K562 (cell line): Measurements from ENCODE around the gene RERE. TPM values are rescaled to one million over a fixed set of nuclear protein-coding genes. Genes with fewer than 3 reads are reported as not detected.

Experiments
- BRD9 ChIP-seq: fragments of 450-650 bp; IDR thresholded peaks from 2 replicates; pipeline ENCODE4 v1.6.1; 2018; ENCODE audit warnings: low read depth; ENCODE audit not compliant: partially characterized antibody
- CBX2 ChIP-seq: fragments of 200-600 bp; sonication (generic); IDR thresholded peaks from one replicate; pipeline ENCODE4 v1.6.1; 2012; ENCODE audit warnings: mild to moderate bottlenecking, low read length, inconsistent platforms; ENCODE audit not compliant: insufficient read depth, poor library complexity, severe bottlenecking
- CHD1 ChIP-seq: fragments of 200-600 bp; sonication (generic); IDR thresholded peaks from one replicate; pipeline ENCODE4 v1.6.1; 2012; ENCODE audit warnings: mild to moderate bottlenecking, moderate library complexity, low read length, inconsistent platforms
- DMBX1 ChIP-seq: fragments of 250-450 bp; sonication (Bioruptor Pico); IDR thresholded peaks from 2 replicates; pipeline ENCODE4 v1.8.0; 2022; ENCODE audit warnings: inconsistent platforms, mild to moderate bottlenecking, moderate library complexity, borderline replicate concordance
- EHMT2 ChIP-seq: fragments of 450-650 bp; IDR thresholded peaks from 2 replicates; pipeline ENCODE4 v1.6.1; 2018; ENCODE audit warnings: antibody characterized with exemption
- ETV5 ChIP-seq: sonication (generic); formaldehyde crosslinking; IDR thresholded peaks from 2 replicates; pipeline ENCODE4 v1.4.0; 2020; ENCODE audit warnings: low read depth, mild to moderate bottlenecking, missing genetic modification reagents
- GATA2 ChIP-seq: sonication (generic); formaldehyde crosslinking; IDR thresholded peaks from 2 replicates; pipeline ENCODE4 v1.4.0; 2020; ENCODE audit warnings: mild to moderate bottlenecking, missing genetic modification reagents
- GTF2A2 ChIP-seq: IDR thresholded peaks from 2 replicates; pipeline ENCODE4 v1.6.1; 2016; ENCODE audit warnings: mild to moderate bottlenecking, missing genetic modification characterization, missing compliant biosample characterization
- IFI16 ChIP-seq: fragments of 250-450 bp; sonication (Bioruptor Pico); IDR thresholded peaks from 2 replicates; pipeline ENCODE4 v2.1.2; 2022; ENCODE audit warnings: mild to moderate bottlenecking, inconsistent platforms
- KDM1A ChIP-seq, 2 experiments: fragments of 450-650 bp; IDR thresholded peaks; 2 replicates each; pipeline ENCODE4 v1.6.1; 2016; ENCODE audit warnings: mild to moderate bottlenecking in 2 of 2
- KDM2B ChIP-seq: fragments of 250-450 bp; sonication (Bioruptor Pico); IDR thresholded peaks from 2 replicates; pipeline ENCODE4 v1.8.0; 2021; ENCODE audit warnings: mild to moderate bottlenecking, moderate library complexity
- NONO ChIP-seq, 2 experiments: fragments of 200-400 bp in 1 of 2; fragments of 450-650 bp in 1 of 2; formaldehyde crosslinking in 1 of 2; IDR thresholded peaks; 2 replicates each; pipeline ENCODE4 v1.6.1; 2017; ENCODE audit warnings: low read depth in 2 of 2, mild to moderate bottlenecking in 2 of 2, moderate library complexity in 2 of 2, low read length in 1 of 2
- POLR2G ChIP-seq: fragments of 200-400 bp; formaldehyde crosslinking; IDR thresholded peaks from 2 replicates; pipeline ENCODE4 v1.6.1; 2017; ENCODE audit warnings: low read depth, mild to moderate bottlenecking, antibody characterized with exemption, low read length, moderate library complexity
- RB1 ChIP-seq: fragments of 450-650 bp; IDR thresholded peaks from 2 replicates; pipeline ENCODE4 v1.6.1; 2017; ENCODE audit warnings: low read depth, mild to moderate bottlenecking
- RBFOX2 ChIP-seq: fragments of 200-400 bp; formaldehyde crosslinking; IDR thresholded peaks from 2 replicates; pipeline ENCODE4 v1.6.1; 2017; ENCODE audit warnings: low read depth, mild to moderate bottlenecking, low read length, moderate library complexity
- RBM22 ChIP-seq: fragments of 200-400 bp; formaldehyde crosslinking; IDR thresholded peaks from 2 replicates; pipeline ENCODE4 v1.6.1; 2018; ENCODE audit warnings: low read length, low read depth; ENCODE audit not compliant: poor library complexity, severe bottlenecking
- SIN3A ChIP-seq, 2 experiments: fragments of 150-350 bp in 1 of 2; IDR thresholded peaks; 2 replicates each; pipeline ENCODE4 v1.6.1; 2011 to 2016; ENCODE audit warnings: borderline replicate concordance in 2 of 2, low read depth in 2 of 2, low read length in 2 of 2, mild to moderate bottlenecking in 2 of 2, moderate library complexity in 2 of 2; ENCODE audit not compliant: control insufficient read depth in 1 of 2
- SMARCE1 ChIP-seq: fragments of 450-650 bp; IDR thresholded peaks from 2 replicates; pipeline ENCODE4 v1.7.1; 2016; ENCODE audit warnings: mild to moderate bottlenecking
- SOX6 ChIP-seq: fragments of 450-650 bp; IDR thresholded peaks from 2 replicates; pipeline ENCODE4 v1.6.1; 2014; ENCODE audit warnings: mild to moderate bottlenecking
- STAT5A ChIP-seq: IDR thresholded peaks from 2 replicates; pipeline ENCODE4 v1.6.1; 2012; ENCODE audit warnings: low read length, inconsistent platforms, borderline replicate concordance
- TAF9B ChIP-seq: fragments of 450-650 bp; IDR thresholded peaks from 2 replicates; pipeline ENCODE4 v1.6.1; 2018; ENCODE audit warnings: mild to moderate bottlenecking; ENCODE audit not compliant: partially characterized antibody
- TARDBP ChIP-seq: fragments of 450-650 bp; IDR thresholded peaks from 2 replicates; pipeline ENCODE4 v1.6.1; 2016
- ZBED1 ChIP-seq: IDR thresholded peaks from 2 replicates; pipeline ENCODE4 v1.6.1; 2014
- ZFP36 ChIP-seq: fragments of 150-350 bp; IDR thresholded peaks from 2 replicates; pipeline ENCODE4 v1.6.1; 2018; ENCODE audit warnings: low read length, low read depth; ENCODE audit not compliant: partially characterized antibody
- ZNF354B ChIP-seq: fragments of 250-450 bp; sonication (Bioruptor Pico); IDR thresholded peaks from 2 replicates; pipeline ENCODE4 v1.4.0; 2020
- ZNF584 ChIP-seq: fragments of 200-800 bp; sonication (Bioruptor generic); IDR thresholded peaks from 2 replicates; pipeline ENCODE4 v1.6.1; 2016; ENCODE audit warnings: low read depth, mild to moderate bottlenecking, missing genetic modification characterization, missing compliant biosample characterization
- polyA plus RNA-seq, 8 experiments: library from polyadenylated mRNA; depleted of rRNA in 4 of 8; stranded (reverse) in 5 of 8; unstranded in 3 of 8; fragments of >200 nt; fragmentation: Nextera tagmentation in 2 of 8; fragmentation: Illumina TruSeq in 1 of 8; extraction: Ambion mirVana in 2 of 8; extraction: Trizol in 1 of 8; gene quantifications; 2 replicates each; pipeline versions ENCODE4 v1.2.1 to v1.2.3, GENCODE V29; 2011 to 2014; ENCODE audit warnings: inconsistent platforms in 1 of 8, missing spikeins in 1 of 8
- total RNA-seq, 7 experiments: library from RNA; depleted of rRNA in 6 of 7; stranded (reverse); fragments of >200 nt in 6 of 7; fragmentation: Illumina TruSeq in 2 of 7; extraction: Trizol in 2 of 7; gene quantifications; 2 replicates each; pipeline versions ENCODE4 v1.2.1 to v1.2.3, GENCODE V29; 2011 to 2021; ENCODE audit warnings: low replicate concordance in 1 of 7
- TF ChIP-seq, protein P1 (sequence below): fragments of 450-650 bp; IDR thresholded peaks from 2 replicates; pipeline ENCODE4 v1.6.1; 2018; ENCODE audit warnings: mild to moderate bottlenecking, low read depth; ENCODE audit not compliant: partially characterized antibody
- TF ChIP-seq, protein P2 (sequence below): sonication (generic); formaldehyde crosslinking; IDR thresholded peaks from 2 replicates; pipeline ENCODE4 v1.8.0; 2023; ENCODE audit warnings: mild to moderate bottlenecking, missing genetic modification reagents

The RERE gene
- total and polyA plus RNA-seq, 9 of the 15 experiments (the other 6 are each of a cell fraction or from before 2014, with no cell fraction given) = 3.0 to 51.5 (median 13.4) TPM

DNA sequence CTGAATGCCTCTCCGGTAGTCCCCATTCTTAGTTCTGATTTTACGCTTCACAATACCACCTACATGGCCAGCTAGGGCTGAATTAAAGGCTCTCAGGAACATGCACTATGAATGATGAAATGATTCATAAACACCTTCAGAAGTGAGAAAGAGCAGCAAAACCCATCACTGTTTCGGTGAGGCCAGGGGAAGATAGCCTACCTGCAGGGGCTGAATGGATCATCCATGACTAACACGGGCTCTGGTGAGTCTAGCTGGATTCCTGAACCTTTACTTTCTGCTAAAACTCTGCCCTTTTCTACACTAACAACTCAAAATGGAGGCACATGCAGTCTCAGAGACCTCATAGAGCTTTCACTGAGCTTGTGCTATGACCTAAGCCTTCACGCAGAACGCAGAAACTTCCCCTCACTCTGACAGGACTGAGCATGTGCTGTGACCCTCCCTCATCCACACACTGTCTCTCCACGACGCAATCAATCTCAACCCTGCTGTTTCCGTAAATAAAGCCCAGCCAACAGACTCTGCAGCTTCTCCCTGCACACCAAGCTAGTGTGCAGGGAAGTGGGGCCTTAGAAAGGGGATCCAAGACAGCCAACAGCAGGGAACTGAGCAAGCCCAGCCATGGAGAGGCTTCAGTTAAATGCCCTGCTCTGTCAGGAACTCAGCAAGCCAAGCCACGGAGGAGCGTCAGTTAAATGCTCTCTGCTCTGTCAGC lies 291.7 kb downstream of the RERE start (continued):
- TF ChIP-seq CBX2 (no peak), BRD9 (no peak), KDM2B (CRISPR knock-in tag) (no peak), TAF9B (peak; percentile 36), TARDBP (peak; percentile 54; the same call in 1 of the 2 replicates), ETV5 (CRISPR knock-in tag) (0 out of 2 replicates have a peak, but pooled peaks have one; percentile 45), SOX6 (peak; percentile 80), ZNF584 (no peak), RBM22 (no peak), ZBED1 (peak; percentile 16; the same call in 1 of the 2 replicates), ZNF354B (CRISPR knock-in tag) (no peak), STAT5A (no peak), EHMT2 (0 out of 2 replicates have a peak, but pooled peaks have one; percentile 44), POLR2G (no peak), RBFOX2 (no peak), SIN3A (IDR thresholded peaks at IDR 0.05; ENCODE audit: borderline replicate concordance in 2 of 2, control insufficient read depth in 1 of 2, low read depth in 2 of 2, low read length in 2 of 2) (peak; percentile 17 to 66; a peak in 2 of 4 replicates), NONO (IDR thresholded peaks at IDR 0.05; ENCODE audit: low read depth in 2 of 2, low read length in 1 of 2) (peak in 1 of 2 experiments; percentile 45; a peak in 1 of 4 replicates), KDM1A (IDR thresholded peaks at IDR 0.05) (peak; percentile 51 to 66; a peak in 2 of 4 replicates), IFI16 (CRISPR knock-in tag) (no peak), GATA2 (no peak), DMBX1 (CRISPR knock-in tag) (peak; percentile 38; the same call in 1 of the 2 replicates), ZFP36 (peak; percentile 39), CHD1 (peak; percentile 56), GTF2A2 (tag) (no peak), SMARCE1 (no peak), RB1 (peak; percentile 57; the same call in 1 of the 2 replicates)
- TF ChIP-seq, protein P1, sequence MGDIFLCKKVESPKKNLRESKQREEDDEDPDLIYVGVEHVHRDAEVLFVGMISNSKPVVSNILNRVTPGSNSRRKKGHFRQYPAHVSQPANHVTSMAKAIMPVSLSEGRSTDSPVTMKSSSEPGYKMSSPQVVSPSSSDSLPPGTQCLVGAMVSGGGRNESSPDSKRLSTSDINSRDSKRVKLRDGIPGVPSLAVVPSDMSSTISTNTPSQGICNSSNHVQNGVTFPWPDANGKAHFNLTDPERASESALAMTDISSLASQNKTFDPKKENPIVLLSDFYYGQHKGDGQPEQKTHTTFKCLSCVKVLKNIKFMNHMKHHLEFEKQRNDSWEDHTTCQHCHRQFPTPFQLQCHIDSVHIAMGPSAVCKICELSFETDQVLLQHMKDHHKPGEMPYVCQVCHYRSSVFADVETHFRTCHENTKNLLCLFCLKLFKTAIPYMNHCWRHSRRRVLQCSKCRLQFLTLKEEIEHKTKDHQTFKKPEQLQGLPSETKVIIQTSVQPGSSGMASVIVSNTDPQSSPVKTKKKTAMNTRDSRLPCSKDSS = no peak
- TF ChIP-seq, protein P2, sequence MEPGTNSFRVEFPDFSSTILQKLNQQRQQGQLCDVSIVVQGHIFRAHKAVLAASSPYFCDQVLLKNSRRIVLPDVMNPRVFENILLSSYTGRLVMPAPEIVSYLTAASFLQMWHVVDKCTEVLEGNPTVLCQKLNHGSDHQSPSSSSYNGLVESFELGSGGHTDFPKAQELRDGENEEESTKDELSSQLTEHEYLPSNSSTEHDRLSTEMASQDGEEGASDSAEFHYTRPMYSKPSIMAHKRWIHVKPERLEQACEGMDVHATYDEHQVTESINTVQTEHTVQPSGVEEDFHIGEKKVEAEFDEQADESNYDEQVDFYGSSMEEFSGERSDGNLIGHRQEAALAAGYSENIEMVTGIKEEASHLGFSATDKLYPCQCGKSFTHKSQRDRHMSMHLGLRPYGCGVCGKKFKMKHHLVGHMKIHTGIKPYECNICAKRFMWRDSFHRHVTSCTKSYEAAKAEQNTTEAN (CRISPR knock-in tag) = no peak
